BE2C (cell line): Measurements from ENCODE around the gene CDK2.

ENCODE experiments used
- DNase-seq: peaks from one replicate; pipeline ENCODE4 v3.0.0-alpha.2; 2020
- H3K27me3 ChIP-seq: fragments of 250-450 bp; sonication (Bioruptor Pico); 2 replicates; pipeline ENCODE4 v1.5.1; 2020; ENCODE audit warnings: mild to moderate bottlenecking
- H3K36me3 ChIP-seq: fragments of 250-450 bp; sonication (Bioruptor Pico); 2 replicates; pipeline ENCODE4 v1.5.1; 2020; ENCODE audit warnings: mild to moderate bottlenecking
- H3K4me1 ChIP-seq: fragments of 250-450 bp; sonication (Bioruptor Pico); 2 replicates; pipeline ENCODE4 v1.5.1; 2020
- H3K4me3 ChIP-seq: 2 replicates; pipeline ENCODE4 v1.5.1; 2011; ENCODE audit warnings: low read depth, low read length
- H3K9me3 ChIP-seq: fragments of 250-450 bp; sonication (Bioruptor Pico); 2 replicates; pipeline ENCODE4 v1.5.1; 2020
- CTCF ChIP-seq: IDR thresholded peaks from 2 replicates; pipeline ENCODE4 v1.5.1; 2012; ENCODE audit warnings: mild to moderate bottlenecking, low read depth, low read length

Gene CDK2

GRCh38 chr12:55931780-55932550, 34.7 kb upstream of the CDK2 start:
- H3K27me3 ChIP-seq: no peaks in the 10 kb centered on the region; the same call in 1 of the 2 replicates
- DNase-seq: peak; percentile 61
- no peaks in the 10 kb centered on the region for H3K9me3 ChIP-seq
- peaks cover 7% of the 10 kb centered on the region for H3K4me1 ChIP-seq
- H3K4me3 ChIP-seq: peak overlapping the region; percentile 68
- TF ChIP-seq CTCF: no peak
- no peaks in the 10 kb centered on the region for H3K36me3 ChIP-seq

GRCh38 chr12:55932551-55932910, 34.1 kb upstream of the CDK2 start:
- H3K36me3 ChIP-seq: no peaks in the 10 kb centered on the region
- no peak for TF ChIP-seq CTCF
- no peak for DNase-seq
- no peaks in the 10 kb centered on the region; the same call in 1 of the 2 replicates for H3K27me3 ChIP-seq
- H3K4me3 ChIP-seq: peak overlapping the region; percentile 68
- no peaks in the 10 kb centered on the region for H3K9me3 ChIP-seq
- H3K4me1 ChIP-seq: peaks cover 7% of the 10 kb centered on the region

GRCh38 chr12:55933169-55933798, 33.3 kb upstream of the CDK2 start:
- Histone ChIP-seq H3K4me1 (peaks cover 7% of the 10 kb centered on the region), H3K36me3 (no peaks in the 10 kb centered on the region), H3K9me3 (no peaks in the 10 kb centered on the region), H3K27me3 (no peaks in the 10 kb centered on the region; the same call in 1 of the 2 replicates), H3K4me3 (no peak overlapping the region)
- DNase-seq: no peak
- no peak for TF ChIP-seq CTCF

GRCh38 chr12:55933799-55934742, 32.6 kb upstream of the CDK2 start:
- no peak for DNase-seq
- Histone ChIP-seq H3K27me3 (no peaks in the 10 kb centered on the region; the same call in 1 of the 2 replicates), H3K9me3 (no peaks in the 10 kb centered on the region), H3K4me1 (peaks cover 7% of the 10 kb centered on the region), H3K4me3 (no peak overlapping the region), H3K36me3 (no peaks in the 10 kb centered on the region)
- TF ChIP-seq CTCF: no peak

GRCh38 chr12:55934773-55935172, 31.9 kb upstream of the CDK2 start:
- no peaks in the 10 kb centered on the region for H3K36me3 ChIP-seq
- H3K4me3 ChIP-seq: no peak overlapping the region
- TF ChIP-seq CTCF: no peak
- peaks cover 7% of the 10 kb centered on the region for H3K4me1 ChIP-seq
- H3K27me3 ChIP-seq: no peaks in the 10 kb centered on the region; the same call in 1 of the 2 replicates
- no peak for DNase-seq
- no peaks in the 10 kb centered on the region for H3K9me3 ChIP-seq
